ENCODE data around the gene DISC1.

DNA sequence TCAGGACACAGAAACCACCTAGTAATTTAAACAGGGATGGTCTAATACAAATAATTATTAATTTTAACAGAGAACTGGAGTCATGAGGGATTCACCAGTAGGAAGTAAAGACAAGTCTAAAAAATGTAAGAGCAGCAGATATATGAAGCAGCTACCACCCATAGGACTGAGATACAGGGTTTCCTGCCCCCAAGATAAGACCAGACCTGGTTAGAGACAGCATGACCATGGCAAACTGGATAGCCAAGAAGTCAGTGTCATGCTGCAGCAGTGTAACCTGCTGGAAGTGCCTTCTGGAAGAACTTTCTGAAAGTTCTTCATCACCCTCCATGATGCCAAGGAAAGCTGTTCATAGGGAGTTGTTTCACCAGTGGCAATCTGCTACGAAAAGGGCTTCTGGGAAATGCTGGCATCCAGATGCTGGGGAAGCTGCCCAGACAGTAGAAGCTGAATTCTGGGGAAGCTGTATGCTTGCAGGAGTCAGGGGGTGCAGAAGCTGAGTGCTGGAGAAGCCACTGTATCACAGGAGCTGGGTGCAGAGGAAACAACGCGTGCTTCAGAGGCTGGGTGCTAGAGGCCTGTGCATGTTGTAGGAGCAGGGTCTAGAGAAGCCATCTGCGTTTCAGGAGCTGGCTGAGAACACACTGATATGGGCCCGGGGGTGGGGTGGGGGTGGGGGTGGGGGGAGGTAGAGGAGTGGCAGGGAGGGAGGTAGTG is 356.4 kb downstream of the DISC1 start:
- no peak for TF ChIP-seq CTCF (IDR thresholded peaks at IDR 0.05)
- TF ChIP-seq EZH2 (IDR thresholded peaks at IDR 0.05; ENCODE audit: borderline replicate concordance, insufficient read depth, low read depth, low read length, poor library complexity, severe bottlenecking), result no peak
